GM12874 (cell line): ENCODE measurements around the gene CHCHD1.

Experiments
- CTCF ChIP-seq: IDR thresholded peaks from 2 replicates; pipeline ENCODE4 v1.5.1; 2011; ENCODE audit warnings: low read depth, mild to moderate bottlenecking, control low read depth, low read length, moderate library complexity; ENCODE audit not compliant: insufficient read depth

CHCHD1 gene

GRCh38 chr10:73799899-73800559 lies 18.2 kb downstream of the CHCHD1 start:
- no peak for TF ChIP-seq CTCF

GRCh38 chr10:73800560-73801252 lies 18.9 kb downstream of the CHCHD1 start:
- no peak for TF ChIP-seq CTCF

- no peak for TF ChIP-seq CTCF
Observed at GRCh38 chr10:73801253-73801590, 19.4 kb downstream of the CHCHD1 start.

- no peak for TF ChIP-seq CTCF
Observed at GRCh38 chr10:73802276-73802991, 20.6 kb downstream of the CHCHD1 start.

GRCh38 chr10:73803680-73804286 lies 21.9 kb downstream of the CHCHD1 start:
- no peak for TF ChIP-seq CTCF

- no peak for TF ChIP-seq CTCF
Observed at GRCh38 chr10:73806176-73806950, 24.5 kb downstream of the CHCHD1 start.

GRCh38 chr10:73807471-73807870 lies 25.6 kb downstream of the CHCHD1 start:
- no peak for TF ChIP-seq CTCF
